ENCODE measurements around the gene C10orf67.
"Not testable (repeated sequence)": the region's sequence is repeated elsewhere in the genome, so short reads cannot be mapped to it uniquely, and the experiment has no call there.

C10orf67 gene

DNA sequence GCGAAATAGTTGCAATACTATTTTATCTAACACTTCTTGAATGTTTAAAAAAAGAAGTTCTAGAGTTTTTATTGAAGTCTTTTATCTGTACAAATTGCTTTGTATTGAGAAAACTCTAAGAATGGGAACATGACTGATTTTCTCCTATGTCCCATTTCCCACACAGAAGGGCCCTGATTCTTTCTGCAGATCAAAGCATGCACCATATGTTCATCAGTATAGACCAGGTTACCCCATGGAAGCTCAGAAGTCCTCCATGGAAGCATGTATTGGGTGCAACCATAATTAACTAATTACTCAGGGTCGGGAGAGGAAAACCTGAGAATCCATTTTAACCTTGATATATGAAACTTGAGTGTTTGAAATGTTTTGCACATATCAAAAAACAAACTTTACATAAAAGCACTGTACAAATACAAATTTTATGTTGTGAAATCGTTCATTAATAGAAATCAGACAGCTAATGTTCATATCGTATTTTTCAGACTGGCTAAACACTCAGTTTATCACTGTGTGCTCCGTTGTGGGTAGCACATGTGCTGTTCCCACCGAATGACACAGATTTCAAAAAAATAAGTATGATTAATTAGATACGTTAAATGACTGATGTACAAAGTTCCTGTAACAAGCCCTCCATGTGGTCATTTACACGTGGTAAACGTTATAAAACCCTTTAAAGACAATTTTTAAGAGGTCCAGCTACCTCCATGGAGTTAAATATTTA lies 81.0 kb downstream of the C10orf67 start:
- DNase-seq, result no peak

DNA sequence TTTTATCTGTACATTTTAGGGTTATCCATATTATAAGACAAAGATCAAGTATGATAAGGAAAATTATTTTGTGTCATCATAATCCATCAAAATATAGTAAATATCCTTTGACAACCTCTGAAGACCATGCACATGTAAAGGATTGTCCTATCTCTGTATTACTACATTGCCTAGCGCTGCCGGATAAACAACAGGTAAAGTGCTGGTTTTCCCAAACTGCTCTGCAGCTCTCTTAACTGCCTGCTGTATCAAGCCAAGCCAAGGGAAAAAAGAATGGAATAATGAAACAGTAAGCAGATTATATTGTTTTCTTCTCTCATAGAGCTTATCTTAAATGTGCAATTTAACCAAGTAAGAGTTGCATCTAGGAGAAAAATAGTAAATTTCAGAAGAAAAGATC lies 81.7 kb downstream of the C10orf67 start:
- no peak for DNase-seq

GRCh38 chr10:23258516-23258915 lies 86.1 kb downstream of the C10orf67 start:
- no peak for DNase-seq

- DNase-seq, result no peak
Measured at GRCh38 chr10:23253780-23254179, 90.8 kb downstream of the C10orf67 start.

GRCh38 chr10:23252859-23253258 lies 91.7 kb downstream of the C10orf67 start:
- DNase-seq, result not testable (repeated sequence)

GRCh38 chr10:23241779-23242178 lies 102.8 kb downstream of the C10orf67 start:
- DNase-seq, result not testable (repeated sequence)

DNA sequence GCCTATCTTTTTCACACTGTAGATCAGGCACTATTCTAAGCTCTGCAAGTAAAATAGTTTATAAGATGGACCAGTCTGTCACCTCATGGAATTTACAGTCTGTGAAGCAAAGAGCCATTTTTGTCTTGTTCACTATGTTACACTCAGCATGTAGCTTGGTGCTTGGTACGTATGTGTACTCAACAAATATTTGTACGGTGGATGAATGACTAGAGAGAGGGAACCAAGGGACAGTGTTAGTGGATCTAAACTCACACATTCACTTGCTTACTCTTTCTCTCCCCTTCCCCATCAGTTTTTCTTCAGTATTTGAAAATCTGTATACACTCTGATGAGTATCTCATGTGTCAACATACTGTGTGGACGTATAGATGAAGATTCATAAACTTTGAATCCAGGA lies 106.6 kb downstream of the C10orf67 start:
- DNase-seq, result no peak

DNA sequence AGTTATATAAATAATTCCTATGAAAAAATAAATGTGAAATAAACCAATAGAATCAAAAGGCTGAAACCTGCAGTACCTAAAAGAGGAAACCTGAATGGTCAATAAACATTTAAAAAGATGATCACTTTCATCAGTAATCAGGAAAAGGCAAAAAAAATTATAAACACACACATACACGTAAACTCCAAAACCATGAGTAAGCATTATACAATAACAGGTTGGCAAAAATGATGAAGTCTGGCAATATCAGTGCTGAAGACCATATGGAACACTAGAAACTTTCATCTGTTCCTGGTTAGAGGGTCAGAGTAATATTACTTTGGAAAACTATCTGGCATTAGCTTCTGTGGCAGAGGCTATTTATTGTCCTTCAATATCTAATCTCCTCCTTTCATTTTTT lies 114.0 kb downstream of the C10orf67 start:
- DNase-seq, result no peak

- no peak for DNase-seq
Measured at GRCh38 chr10:23217471-23217870, 127.1 kb downstream of the C10orf67 start.

- DNase-seq, result no peak
Measured at GRCh38 chr10:23205972-23206642, 138.5 kb downstream of the C10orf67 start.

GRCh38 chr10:23204773-23205172 lies 139.8 kb downstream of the C10orf67 start:
- DNase-seq, result no peak

- DNase-seq, result no peak
Measured at GRCh38 chr10:23203369-23204325, 140.9 kb downstream of the C10orf67 start.

DNA sequence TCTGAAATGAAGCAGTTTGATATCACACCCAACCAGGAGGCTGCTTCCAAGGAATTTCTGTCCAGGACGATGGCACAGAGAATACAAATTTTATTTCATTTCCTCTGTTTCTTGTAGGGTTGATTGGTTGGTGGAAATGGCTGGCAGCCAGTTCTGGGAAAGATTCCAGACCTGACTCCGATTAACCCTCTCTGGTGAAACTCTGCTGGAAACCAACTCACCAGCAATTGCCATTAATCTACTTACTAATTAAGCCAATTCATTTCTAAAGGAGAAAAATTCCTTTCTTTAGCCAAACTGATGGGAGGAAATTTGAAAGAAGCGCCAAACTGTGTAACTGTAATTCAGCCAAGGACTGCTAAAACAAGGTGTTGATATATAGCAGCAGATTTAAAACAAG lies 141.8 kb downstream of the C10orf67 start:
- no peak for DNase-seq

DNA sequence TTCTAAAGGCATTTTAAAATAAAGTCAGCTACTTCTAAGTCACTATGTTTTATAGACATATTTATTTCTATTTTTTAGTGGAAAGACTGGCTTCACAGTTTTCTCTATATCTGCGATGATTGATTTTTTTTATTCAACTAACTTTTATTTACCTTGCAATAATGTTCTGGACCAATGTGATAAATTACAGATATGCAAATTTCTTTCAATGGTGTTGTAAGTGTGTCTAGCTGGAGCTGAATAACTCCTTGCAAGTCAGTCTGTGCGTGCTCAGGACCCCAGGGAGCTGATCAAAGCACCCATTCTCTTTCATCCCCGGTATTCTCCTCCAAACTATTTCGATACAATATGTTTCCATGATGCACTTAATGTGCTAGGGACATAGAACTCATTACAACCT lies 142.8 kb downstream of the C10orf67 start:
- DNase-seq, result no peak

- DNase-seq, result no peak
Measured at GRCh38 chr10:23200997-23201652, 143.5 kb downstream of the C10orf67 start.

DNA sequence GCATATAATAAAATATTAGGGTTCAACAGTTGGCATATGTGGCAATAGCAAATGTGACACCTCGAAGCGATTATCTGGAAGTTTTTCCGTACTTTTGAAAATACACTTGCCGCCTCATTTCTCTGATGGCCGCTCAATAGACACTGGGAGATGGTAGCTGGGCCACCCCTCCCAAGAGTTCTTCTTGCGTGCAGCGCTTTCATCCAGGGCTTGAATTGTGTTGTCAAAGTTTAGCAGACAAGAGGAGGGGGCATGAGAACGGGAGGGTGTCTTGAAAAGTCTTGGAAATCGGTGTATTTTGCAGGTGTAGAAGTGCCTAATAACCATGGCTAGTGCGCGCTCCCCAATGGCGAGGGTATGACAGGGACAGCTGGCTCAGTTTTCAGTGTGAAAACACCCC lies 144.0 kb downstream of the C10orf67 start:
- DNase-seq, result no peak

DNA sequence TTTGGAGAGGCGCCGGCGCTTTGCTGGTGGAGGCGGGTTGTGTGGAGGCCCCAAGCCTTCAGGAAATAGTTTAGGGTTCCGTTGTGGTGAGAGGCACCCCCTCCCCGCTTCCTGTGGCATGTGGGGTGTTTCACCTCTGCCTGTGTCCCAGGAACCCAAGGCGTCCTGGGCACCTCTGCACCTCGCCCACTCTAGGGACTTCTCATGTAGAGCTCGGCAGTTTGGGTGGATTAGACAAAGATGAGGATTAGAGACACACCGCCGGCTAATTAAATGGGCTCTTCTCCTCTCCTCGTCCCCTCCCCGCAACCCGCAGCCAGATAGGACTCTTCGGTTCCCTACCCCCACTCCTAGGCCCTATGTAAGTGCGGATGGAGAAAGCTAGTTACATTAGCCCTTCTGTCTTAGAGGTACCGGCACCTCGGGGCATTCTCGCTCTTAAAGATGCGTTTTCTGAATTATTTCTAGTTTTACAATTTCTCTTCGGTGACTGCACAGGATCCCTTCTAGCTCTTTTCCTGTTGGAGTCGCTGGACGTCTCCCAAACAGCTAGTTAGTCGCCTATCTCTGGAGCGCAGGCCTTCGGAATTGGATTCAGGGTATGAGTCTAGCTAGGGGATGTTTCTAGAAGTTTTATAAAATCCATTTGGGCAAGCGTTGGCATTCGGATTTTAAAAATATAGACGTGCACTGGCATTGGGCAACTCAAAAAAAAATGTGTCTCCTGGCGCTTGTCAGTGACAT lies 144.7 kb downstream of the C10orf67 start:
- no peak for DNase-seq

DNA sequence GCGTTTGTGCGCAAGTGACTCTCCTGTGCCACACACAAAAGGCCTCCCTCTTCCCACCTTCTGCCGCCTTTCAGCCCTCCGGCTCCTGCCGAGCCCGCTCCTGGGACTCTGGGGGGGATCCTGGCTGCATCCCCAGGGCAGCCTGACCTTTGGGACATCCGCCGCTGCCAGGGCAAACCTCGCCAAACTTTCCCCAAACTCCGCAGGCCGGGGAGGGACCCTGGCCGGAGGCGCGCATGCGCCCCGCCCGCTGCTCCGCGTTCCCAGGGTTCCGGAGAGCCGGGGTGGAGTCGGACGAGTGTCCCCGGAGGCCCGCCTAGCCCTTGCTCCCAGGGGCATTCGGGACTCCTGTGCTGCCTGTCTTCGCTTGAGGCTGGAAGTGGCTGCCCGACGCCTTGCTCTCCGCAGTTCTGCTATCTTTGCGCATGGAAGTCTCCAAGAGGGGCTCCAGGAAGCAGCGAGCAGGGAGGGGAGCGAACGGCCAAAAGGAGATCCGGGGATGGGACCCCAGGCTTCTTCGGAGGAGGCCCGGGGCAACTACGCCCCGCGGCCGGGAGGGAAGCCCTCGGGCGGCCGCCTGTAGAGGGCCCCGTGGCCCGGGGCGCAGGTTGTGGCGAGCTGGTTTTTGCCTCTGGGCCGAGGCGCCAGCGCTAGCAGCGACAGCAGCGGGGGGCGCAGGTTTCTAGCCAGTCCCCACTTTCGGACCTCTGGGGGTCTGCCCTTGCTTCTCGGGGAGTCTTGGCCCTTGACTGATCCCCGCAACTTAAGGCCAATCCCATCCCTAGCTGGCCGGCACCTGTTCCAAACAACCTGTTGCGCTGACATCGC lies 145.4 kb downstream of the C10orf67 start:
- DNase-seq, result no peak

DNA sequence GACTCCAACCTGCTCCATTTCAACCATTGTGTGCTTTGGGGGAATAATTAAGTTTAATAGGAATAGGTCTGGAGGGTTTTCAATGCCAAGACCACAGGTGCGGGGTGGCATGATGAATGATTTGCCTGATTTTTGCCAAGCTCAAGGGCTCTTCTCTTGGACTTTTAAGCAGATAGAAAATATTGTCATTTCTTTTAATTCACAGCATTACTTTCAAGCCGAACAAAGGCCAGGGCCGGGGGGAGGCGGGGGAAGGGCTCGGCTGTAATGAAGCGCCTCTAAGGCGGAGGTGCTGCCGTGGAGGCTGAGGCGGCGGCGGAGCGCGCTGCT lies 146.0 kb downstream of the C10orf67 start:
- no peak for DNase-seq

- no peak for DNase-seq
Measured at GRCh38 chr10:23197416-23197861, 147.2 kb downstream of the C10orf67 start.

DNA sequence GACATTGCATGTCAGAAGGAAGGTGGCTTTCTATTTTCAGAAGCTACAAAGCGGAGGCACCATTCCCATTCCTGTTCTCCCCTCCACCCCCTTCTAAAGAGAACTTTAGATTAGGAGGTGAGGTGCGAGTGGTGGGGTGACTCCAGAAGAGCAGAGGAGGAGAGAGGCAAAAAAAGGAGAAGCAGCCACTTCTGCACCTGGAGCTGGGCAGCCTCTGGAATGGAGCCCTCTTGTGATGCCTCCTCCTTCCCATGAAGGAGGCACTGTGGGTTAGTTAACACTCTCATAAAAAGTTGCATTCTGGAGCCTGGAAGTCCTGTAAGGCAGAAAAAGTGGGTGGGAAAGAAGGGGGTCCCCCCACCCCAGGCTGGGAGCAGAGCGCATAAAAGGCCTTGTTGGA lies 147.7 kb downstream of the C10orf67 start:
- DNase-seq, result no peak
